GM06990 (cell line): Measurements from ENCODE around the gene LRRC26.

Source experiments
- DNase-seq: peaks from one replicate; pipeline ENCODE4 v3.0.0-alpha.2; 2011; ENCODE audit not compliant: insufficient read length; ENCODE audit errors: extremely low read depth
- H3K27me3 ChIP-seq: replicated peaks from 2 replicates; pipeline ENCODE4 v1.6.0; 2011; ENCODE audit warnings: low read length; ENCODE audit not compliant: control insufficient read depth, insufficient read depth
- H3K36me3 ChIP-seq: 2 replicates; pipeline ENCODE4 v1.5.1; 2011; ENCODE audit warnings: low read length; ENCODE audit not compliant: control insufficient read depth, insufficient read depth
- H3K4me3 ChIP-seq: replicated peaks from 2 replicates; pipeline ENCODE4 v1.5.1; 2011; ENCODE audit warnings: low read depth, mild to moderate bottlenecking, control low read depth, low read length
- CTCF ChIP-seq: IDR thresholded peaks from 2 replicates; pipeline ENCODE4 v1.5.1; 2011; ENCODE audit warnings: low read length, control low read depth, mild to moderate bottlenecking, inconsistent platforms; ENCODE audit not compliant: insufficient read depth, poor library complexity, severe bottlenecking

Gene LRRC26

DNA sequence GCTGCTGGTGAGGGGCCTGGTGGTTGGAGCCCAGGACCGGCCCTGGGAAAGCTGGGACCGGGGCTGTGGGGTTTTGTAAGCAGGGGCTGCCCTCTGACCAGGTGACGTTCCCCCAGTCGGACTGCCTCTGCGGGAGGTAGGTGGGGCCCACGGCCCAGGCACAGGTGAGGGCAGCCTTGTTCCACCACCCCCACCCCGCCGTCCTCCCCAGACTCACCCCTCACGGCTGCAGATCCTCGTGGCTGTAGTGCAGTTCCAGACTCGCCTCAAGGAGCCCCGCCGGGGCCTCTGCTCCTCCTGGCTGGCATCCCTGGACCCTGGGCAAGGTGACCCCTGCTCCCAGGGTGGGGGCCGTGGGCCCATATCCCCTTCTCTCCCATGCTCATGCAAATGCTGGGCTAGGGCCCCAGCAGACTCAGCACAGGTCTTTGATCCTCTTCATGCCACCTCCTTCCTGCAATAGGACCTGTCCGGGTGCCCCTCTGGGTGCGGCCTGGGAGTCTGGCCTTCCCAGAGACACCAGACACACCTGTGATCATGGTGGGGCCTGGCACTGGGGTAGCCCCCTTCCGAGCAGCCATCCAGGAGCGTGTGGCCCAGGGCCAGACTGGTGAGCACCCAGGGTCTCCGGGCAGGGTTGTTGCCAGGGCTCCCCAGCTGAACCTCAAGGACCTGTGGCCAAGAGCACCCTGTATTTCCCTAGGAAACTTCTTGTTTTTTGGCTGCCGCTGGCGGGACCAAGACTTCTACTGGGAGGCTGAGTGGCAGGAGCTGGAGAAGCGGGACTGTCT, 45.5 kb upstream of the LRRC26 start:
- DNase-seq, result no peak
- Histone ChIP-seq H3K4me3 (no peak overlapping the region), H3K27me3 (no peaks in the 10 kb centered on the region), H3K36me3 (peaks cover 10% of the 10 kb centered on the region)
- TF ChIP-seq CTCF, result no peak

- TF ChIP-seq CTCF, result no peak
- H3K36me3 ChIP-seq, result peaks cover 10% of the 10 kb centered on the region
- H3K27me3 ChIP-seq, result no peaks in the 10 kb centered on the region
- H3K4me3 ChIP-seq, result no peak overlapping the region
- no peak for DNase-seq
Measured at GRCh38 chr9:137214620-137215019, 44.8 kb upstream of the LRRC26 start.

GRCh38 chr9:137213160-137214060, 43.6 kb upstream of the LRRC26 start:
- H3K4me3 ChIP-seq, result no peak overlapping the region
- peaks cover 15% of the 10 kb centered on the region for H3K36me3 ChIP-seq
- peak; percentile 5 for TF ChIP-seq CTCF
- no peak for DNase-seq
- no peaks in the 10 kb centered on the region for H3K27me3 ChIP-seq

- Histone ChIP-seq H3K4me3 (no peak overlapping the region), H3K36me3 (peaks cover 15% of the 10 kb centered on the region), H3K27me3 (no peaks in the 10 kb centered on the region)
- no peak for DNase-seq
- no peak for TF ChIP-seq CTCF
Measured at GRCh38 chr9:137212520-137212919, 42.7 kb upstream of the LRRC26 start.

DNA sequence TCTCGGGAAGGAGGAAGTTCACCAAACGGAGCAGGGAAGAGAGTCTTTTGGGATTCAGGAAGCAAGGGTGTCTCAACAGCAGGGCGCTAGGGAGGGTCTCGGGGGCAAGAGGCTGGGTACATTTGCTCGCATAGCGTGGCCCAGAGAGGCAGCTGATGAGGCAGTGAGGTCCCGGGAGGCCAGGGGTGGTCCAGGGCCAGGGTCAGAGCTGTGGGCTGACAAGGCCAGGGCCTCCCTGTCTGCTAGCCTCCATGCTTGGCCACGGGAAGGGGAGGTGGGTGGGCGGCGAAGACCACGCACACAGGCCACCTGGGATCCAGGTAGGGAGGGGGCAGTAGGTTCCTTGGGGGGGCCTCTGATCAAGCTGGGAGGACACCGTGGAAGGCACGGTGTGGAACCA, 41.7 kb upstream of the LRRC26 start:
- H3K27me3 ChIP-seq, result no peaks in the 10 kb centered on the region
- no peak overlapping the region for H3K4me3 ChIP-seq
- TF ChIP-seq CTCF, result no peak
- peaks cover 15% of the 10 kb centered on the region for H3K36me3 ChIP-seq
- no peak for DNase-seq
